ENCODE results near the gene GRK2.

DNA sequence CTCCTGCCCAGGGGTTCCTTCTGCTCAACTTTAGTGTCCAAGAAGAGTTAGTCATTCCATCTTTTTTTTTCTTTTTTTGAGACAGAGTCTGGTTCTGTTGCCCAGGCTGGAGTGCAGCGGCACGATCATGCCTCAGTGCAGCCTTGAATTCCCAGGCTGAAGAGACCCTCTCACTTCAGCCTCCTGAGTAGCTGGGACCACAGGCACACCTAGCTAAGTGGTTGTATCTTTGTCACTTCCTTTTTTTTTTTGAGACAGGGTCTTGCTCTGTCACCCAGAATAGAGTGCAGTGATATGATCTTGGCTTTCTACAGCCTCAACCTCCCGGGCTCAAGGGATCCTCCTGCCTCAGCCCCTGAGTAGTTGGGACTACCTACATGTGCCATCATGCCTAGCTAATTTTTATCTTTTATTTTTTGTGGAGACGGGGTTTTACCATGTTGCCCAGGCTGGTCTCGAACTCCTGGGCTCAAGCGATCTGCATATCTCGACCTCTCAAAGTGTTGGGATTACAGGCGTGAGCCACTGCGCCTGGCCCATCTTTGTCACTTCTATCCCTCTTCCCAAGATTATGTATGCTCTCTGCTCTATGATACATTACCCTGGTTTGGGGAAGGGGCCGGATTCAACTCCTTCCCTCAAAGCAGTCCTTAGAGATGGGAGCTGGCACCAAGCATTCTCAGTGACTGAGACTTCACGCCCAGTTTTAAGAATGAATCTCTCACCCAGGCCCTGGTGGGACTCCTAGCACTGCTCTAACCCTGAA, 47.0 kb downstream of the GRK2 start:
- no peak for TF ChIP-seq POLR2AphosphoS5 (IDR thresholded peaks at IDR 0.05)
- TF ChIP-seq, protein P1, sequence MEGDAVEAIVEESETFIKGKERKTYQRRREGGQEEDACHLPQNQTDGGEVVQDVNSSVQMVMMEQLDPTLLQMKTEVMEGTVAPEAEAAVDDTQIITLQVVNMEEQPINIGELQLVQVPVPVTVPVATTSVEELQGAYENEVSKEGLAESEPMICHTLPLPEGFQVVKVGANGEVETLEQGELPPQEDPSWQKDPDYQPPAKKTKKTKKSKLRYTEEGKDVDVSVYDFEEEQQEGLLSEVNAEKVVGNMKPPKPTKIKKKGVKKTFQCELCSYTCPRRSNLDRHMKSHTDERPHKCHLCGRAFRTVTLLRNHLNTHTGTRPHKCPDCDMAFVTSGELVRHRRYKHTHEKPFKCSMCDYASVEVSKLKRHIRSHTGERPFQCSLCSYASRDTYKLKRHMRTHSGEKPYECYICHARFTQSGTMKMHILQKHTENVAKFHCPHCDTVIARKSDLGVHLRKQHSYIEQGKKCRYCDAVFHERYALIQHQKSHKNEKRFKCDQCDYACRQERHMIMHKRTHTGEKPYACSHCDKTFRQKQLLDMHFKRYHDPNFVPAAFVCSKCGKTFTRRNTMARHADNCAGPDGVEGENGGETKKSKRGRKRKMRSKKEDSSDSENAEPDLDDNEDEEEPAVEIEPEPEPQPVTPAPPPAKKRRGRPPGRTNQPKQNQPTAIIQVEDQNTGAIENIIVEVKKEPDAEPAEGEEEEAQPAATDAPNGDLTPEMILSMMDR (IDR thresholded peaks at IDR 0.05): no peak
- TF ChIP-seq POLR2A (IDR thresholded peaks at IDR 0.05): no peak
- no peak for TF ChIP-seq EP300 (IDR thresholded peaks at IDR 0.05)
